ENCODE measurements around the gene EEF1AKMT4.

EEF1AKMT4 gene

GRCh38 chr3:184249412-184250166 lies at the start of gene EEF1AKMT4:
TSS of gene EEF1AKMT4 (plus strand) at chr3:184249672. CDS start at chr3:184249695, 23 bp downstream.
- FAIRE-seq = no peak

- no peak for FAIRE-seq
Observed at GRCh38 chr3:184200825-184201224, 48.6 kb upstream of the EEF1AKMT4 start.

- no peak for FAIRE-seq
Observed at GRCh38 chr3:184203526-184203925, 45.9 kb upstream of the EEF1AKMT4 start.

- no peak for FAIRE-seq
Observed at GRCh38 chr3:184209146-184209923, 40.1 kb upstream of the EEF1AKMT4 start.

GRCh38 chr3:184211297-184211696 lies 38.2 kb upstream of the EEF1AKMT4 start:
- FAIRE-seq = no peak

GRCh38 chr3:184211718-184212117 lies 37.8 kb upstream of the EEF1AKMT4 start:
- no peak for FAIRE-seq

GRCh38 chr3:184218814-184219213 lies 30.7 kb upstream of the EEF1AKMT4 start:
- no peak for FAIRE-seq

GRCh38 chr3:184222521-184222920 lies 27.0 kb upstream of the EEF1AKMT4 start:
- FAIRE-seq = no peak

- FAIRE-seq = no peak
Observed at GRCh38 chr3:184223946-184224345, 25.5 kb upstream of the EEF1AKMT4 start.

- FAIRE-seq = no peak
Observed at GRCh38 chr3:184227481-184227935, 22.0 kb upstream of the EEF1AKMT4 start.

GRCh38 chr3:184228376-184229137 lies 20.9 kb upstream of the EEF1AKMT4 start:
- no peak for FAIRE-seq

GRCh38 chr3:184229394-184230080 lies 19.9 kb upstream of the EEF1AKMT4 start, which contains the start of gene VWA5B2:
TSS of gene VWA5B2 (plus strand) at chr3:184229585. CDS start at chr3:184230529, 944 bp downstream.
- FAIRE-seq = no peak

GRCh38 chr3:184230081-184230602 lies 19.3 kb upstream of the EEF1AKMT4 start:
- no peak for FAIRE-seq

- no peak for FAIRE-seq
Observed at GRCh38 chr3:184230603-184231528, 18.6 kb upstream of the EEF1AKMT4 start.

GRCh38 chr3:184231671-184232070 lies 17.8 kb upstream of the EEF1AKMT4 start:
- no peak for FAIRE-seq

- FAIRE-seq = no peak
Observed at GRCh38 chr3:184233127-184233843, 16.2 kb upstream of the EEF1AKMT4 start.

GRCh38 chr3:184234224-184234623 lies 15.2 kb upstream of the EEF1AKMT4 start:
- FAIRE-seq = no peak

GRCh38 chr3:184234671-184235380 lies 14.6 kb upstream of the EEF1AKMT4 start:
- no peak for FAIRE-seq

GRCh38 chr3:184235381-184236032 lies 14.0 kb upstream of the EEF1AKMT4 start:
- FAIRE-seq = no peak
